HG03175 (cell line): Measurements from ENCODE around the gene ACCSL.

ENCODE experiments used
- ATAC-seq: cut with Tn5 transposase; IDR thresholded peaks from one replicate; pipeline ENCODE4 v1.9.1; 2021; ENCODE audit warnings: mild to moderate bottlenecking, moderate library complexity; ENCODE audit not compliant: unreplicated experiment

The ACCSL gene

GRCh38 chr11:44017443-44018126 lies 30.2 kb upstream of the ACCSL start:
- ATAC-seq: no peak

GRCh38 chr11:44018127-44018521 lies 29.7 kb upstream of the ACCSL start:
- no peak for ATAC-seq

- ATAC-seq: no peak
These were observed 29.0 kb upstream of the ACCSL start for GRCh38 chr11:44018829-44019228.

- ATAC-seq: no peak
These were observed 22.8 kb upstream of the ACCSL start for GRCh38 chr11:44024977-44025376.

GRCh38 chr11:44025727-44026126 lies 22.1 kb upstream of the ACCSL start:
- ATAC-seq: no peak

- no peak for ATAC-seq
These were observed 19.4 kb upstream of the ACCSL start for GRCh38 chr11:44028401-44028800.

- ATAC-seq: no peak
These were observed 18.8 kb upstream of the ACCSL start for GRCh38 chr11:44028816-44029506.

GRCh38 chr11:44029507-44029845 lies 18.3 kb upstream of the ACCSL start:
- ATAC-seq: no peak

GRCh38 chr11:44029977-44030911 lies 17.5 kb upstream of the ACCSL start:
- ATAC-seq: no peak

- no peak for ATAC-seq
These were observed 16.8 kb upstream of the ACCSL start for GRCh38 chr11:44030996-44031395.

GRCh38 chr11:44031549-44031948 lies 16.2 kb upstream of the ACCSL start:
- ATAC-seq: no peak

GRCh38 chr11:44032299-44033085 lies 15.3 kb upstream of the ACCSL start:
- no peak for ATAC-seq

- no peak for ATAC-seq
These were observed 14.3 kb upstream of the ACCSL start for GRCh38 chr11:44033411-44033850.

- ATAC-seq: no peak
These were observed 13.9 kb upstream of the ACCSL start for GRCh38 chr11:44033856-44034255.

GRCh38 chr11:44034639-44035038 lies 13.1 kb upstream of the ACCSL start:
- ATAC-seq: no peak

- ATAC-seq: peak; percentile 58
These were observed 10.7 kb upstream of the ACCSL start for GRCh38 chr11:44036811-44037657.

GRCh38 chr11:44037658-44037998 lies 10.2 kb upstream of the ACCSL start:
- ATAC-seq: no peak

- no peak for ATAC-seq
These were observed 4.6 kb upstream of the ACCSL start for GRCh38 chr11:44043157-44043556.

GRCh38 chr11:44046182-44046581 lies 1.6 kb upstream of the ACCSL start:
- ATAC-seq: no peak

- no peak for ATAC-seq
These were observed 483 bp upstream of the ACCSL start for GRCh38 chr11:44047298-44047697.
